Uterus (tissue), 4 donors: ENCODE data around the gene MSL3. TPM values are rescaled to one million over a fixed set of nuclear protein-coding genes. Genes with fewer than 3 reads are reported as not detected.
A peak's percentile ranks its signal among the peaks of the same experiment; 100 is the strongest.

ENCODE experiments used
- DNase-seq, 2 donors: peaks; one replicate each; pipeline ENCODE4 v3.0.0-alpha.2; 2019 to 2020
- H3K27ac ChIP-seq, 2 donors: fragments of 200-600 bp; sonication (generic); 1 replicate in 1 of 2; 2 replicates in 1 of 2; pipeline ENCODE4 v1.5.1; 2016 to 2018
- H3K27me3 ChIP-seq, 2 donors: fragments of 200-600 bp; sonication (generic); one replicate each; pipeline ENCODE4 v1.5.1; 2018 to 2019; ENCODE audit warnings: control low read depth in 1 of 2
- H3K36me3 ChIP-seq, 2 donors: fragments of 200-600 bp; sonication (generic); one replicate each; pipeline ENCODE4 v1.5.1; 2019; ENCODE audit warnings: control low read depth in 1 of 2
- H3K4me1 ChIP-seq, 2 donors: fragments of 200-600 bp; sonication (generic); one replicate each; pipeline ENCODE4 v1.5.1; 2018 to 2019; ENCODE audit warnings: control low read depth in 1 of 2
- H3K4me3 ChIP-seq, 2 donors: fragments of 200-600 bp; sonication (generic); 1 replicate in 1 of 2; 2 replicates in 1 of 2; pipeline ENCODE4 v1.5.1; 2018 to 2019; ENCODE audit warnings: mild to moderate bottlenecking in 1 of 2
- H3K9me3 ChIP-seq, 2 donors: fragments of 200-600 bp; sonication (generic); one replicate each; pipeline ENCODE4 v1.5.1; 2019; ENCODE audit warnings: control low read depth in 1 of 2
- CTCF ChIP-seq, 4 experiments: fragments of 200-600 bp in 2 of 4; fragments of 450-650 bp in 2 of 4; sonication (generic) in 2 of 4; IDR thresholded peaks; one replicate each; pipeline ENCODE4 v1.5.1; 2016 to 2019; ENCODE audit warnings: antibody characterized with exemption in 4 of 4, mild to moderate bottlenecking in 2 of 4, moderate library complexity in 1 of 4
- POLR2A ChIP-seq, 2 donors: fragments of 450-650 bp; IDR thresholded peaks; one replicate each; pipeline ENCODE4 v1.6.1; 2016; ENCODE audit warnings: antibody characterized with exemption in 2 of 2, mild to moderate bottlenecking in 1 of 2, moderate library complexity in 1 of 2
- intact Hi-C: fragments of 100-400 bp; cut with DNase I; formaldehyde crosslinking; loops from one replicate; pipeline ENCODE4 v1.15.1; 2023; ENCODE audit warnings: low total_unique reads
- total RNA-seq, 4 donors: library from RNA; depleted of rRNA in 3 of 4; stranded (reverse); fragments of >200 nt in 3 of 4; gene quantifications; one replicate each; pipeline versions ENCODE4 v1.1.0 to v1.2.4, GENCODE V29; 2014 to 2023
- donor health status: DM: yes; HTN: yes; CAD: no.

The MSL3 gene
- total RNA-seq, 4 donors from 2014 or later, result 17.6 to 39.4 (median 30.1) TPM

GRCh38 chrX:11766487-11766886 lies 8.4 kb downstream of the MSL3 start:
- no peak for DNase-seq
- H3K27me3 ChIP-seq, result no peaks in the 10 kb centered on the region
- no peaks in the 10 kb centered on the region for H3K36me3 ChIP-seq
- no peaks in the 10 kb centered on the region for H3K4me1 ChIP-seq
- no peak overlapping the region for H3K4me3 ChIP-seq
- no peak for TF ChIP-seq POLR2A (IDR thresholded peaks at IDR 0.05)
- TF ChIP-seq CTCF (IDR thresholded peaks at IDR 0.05), result no peak
- intact Hi-C loops, result no loop called here
- no peak overlapping the region for H3K27ac ChIP-seq
- H3K9me3 ChIP-seq, result no peaks in the 10 kb centered on the region

DNA sequence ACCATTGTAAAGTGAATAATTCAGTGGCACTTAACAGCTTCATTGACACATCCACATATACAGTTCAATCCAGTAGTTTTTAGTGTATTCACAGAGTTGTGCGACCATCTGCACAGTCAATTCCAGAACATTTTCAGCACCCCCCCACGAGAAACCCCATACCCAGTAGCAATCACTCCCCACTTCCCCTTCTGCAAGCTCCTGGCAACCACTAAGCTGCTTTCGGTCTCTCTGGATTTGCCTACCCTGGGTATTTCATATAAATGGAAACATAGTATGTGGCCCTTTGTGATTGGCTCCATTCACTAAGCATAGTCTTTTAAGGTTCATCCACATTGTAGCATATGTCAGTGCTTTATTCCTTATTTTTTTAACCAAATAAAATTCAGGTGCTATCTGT lies 10.0 kb downstream of the MSL3 start:
- no peak overlapping the region for H3K4me3 ChIP-seq
- TF ChIP-seq POLR2A (IDR thresholded peaks at IDR 0.05), result no peak
- TF ChIP-seq CTCF (IDR thresholded peaks at IDR 0.05), result no peak
- H3K4me1 ChIP-seq, result no peaks in the 10 kb centered on the region
- no peaks in the 10 kb centered on the region for H3K9me3 ChIP-seq
- no peaks in the 10 kb centered on the region for H3K36me3 ChIP-seq
- H3K27me3 ChIP-seq, result no peaks in the 10 kb centered on the region
- intact Hi-C loops, result no loop called here
- DNase-seq, result no peak
- no peak overlapping the region for H3K27ac ChIP-seq

- H3K4me1 ChIP-seq, result no peaks in the 10 kb centered on the region
- H3K27ac ChIP-seq, result no peak overlapping the region
- intact Hi-C loops, result no loop called here
- no peaks in the 10 kb centered on the region for H3K9me3 ChIP-seq
- TF ChIP-seq CTCF (IDR thresholded peaks at IDR 0.05), result peak; percentile 63 to 79 (median 75)
- TF ChIP-seq POLR2A (IDR thresholded peaks at IDR 0.05), result no peak
- H3K36me3 ChIP-seq, result no peaks in the 10 kb centered on the region
- DNase-seq, result peak in 1 of 2 donors; percentile 39
- no peak overlapping the region for H3K4me3 ChIP-seq
- H3K27me3 ChIP-seq, result no peaks in the 10 kb centered on the region
Measured at GRCh38 chrX:11770320-11770719, 12.3 kb downstream of the MSL3 start.

GRCh38 chrX:11778230-11778629 lies 20.2 kb downstream of the MSL3 start:
- Histone ChIP-seq H3K27ac (no peak overlapping the region), H3K9me3 (no peaks in the 10 kb centered on the region), H3K27me3 (no peaks in the 10 kb centered on the region), H3K4me3 (no peak overlapping the region), H3K4me1 (no peaks in the 10 kb centered on the region), H3K36me3 (no peaks in the 10 kb centered on the region)
- DNase-seq, result no peak
- intact Hi-C loops, result no loop called here
- TF ChIP-seq POLR2A (IDR thresholded peaks at IDR 0.05), result no peak
- TF ChIP-seq CTCF (IDR thresholded peaks at IDR 0.05), result no peak

- intact Hi-C loops, result no loop called here
Measured at GRCh38 chrX:11781133-11781532, 23.1 kb downstream of the MSL3 start.

More at GRCh38 chrX:11781133-11781532, 23.1 kb downstream of the MSL3 start:
- no peak for DNase-seq
- Histone ChIP-seq H3K9me3 (no peaks in the 10 kb centered on the region), H3K4me1 (no peaks in the 10 kb centered on the region), H3K4me3 (no peak overlapping the region), H3K27me3 (no peaks in the 10 kb centered on the region), H3K27ac (no peak overlapping the region), H3K36me3 (no peaks in the 10 kb centered on the region)
- no peak for TF ChIP-seq POLR2A (IDR thresholded peaks at IDR 0.05)
- TF ChIP-seq CTCF (IDR thresholded peaks at IDR 0.05), result no peak
